ENCODE results near the gene NLGN4X.

Gene NLGN4X

DNA sequence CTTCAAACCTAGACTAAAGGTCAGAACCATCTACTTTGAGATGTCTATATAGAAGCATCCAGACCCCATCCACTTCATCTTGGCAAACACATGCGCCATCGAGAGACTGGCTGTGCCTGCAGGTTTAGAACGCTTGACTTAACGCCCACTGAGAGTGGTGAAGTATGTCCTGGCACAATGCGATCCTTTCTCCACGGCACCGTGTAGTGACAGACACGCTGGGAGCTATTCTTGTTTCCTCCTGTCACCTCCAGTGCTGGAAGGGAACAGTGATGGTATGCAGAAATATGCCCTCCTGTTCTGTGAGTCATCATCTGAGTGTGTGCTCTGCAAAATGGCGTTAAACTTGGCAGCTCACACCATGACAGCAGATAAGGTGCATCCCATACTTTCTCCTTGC, 330.2 kb downstream of the NLGN4X start:
- DNase-seq (ENCODE audit: low spot score in 2 of 2), result no peak
- Mint-ChIP-seq H3K27ac (no peak overlapping the region), H3K4me3 (no peak overlapping the region), H3K9me3 (peaks cover 3% of the 10 kb centered on the region), H3K4me1 (no peaks in the 10 kb centered on the region), H3K36me3 (no peaks in the 10 kb centered on the region)
- ATAC-seq, result no peak

DNA sequence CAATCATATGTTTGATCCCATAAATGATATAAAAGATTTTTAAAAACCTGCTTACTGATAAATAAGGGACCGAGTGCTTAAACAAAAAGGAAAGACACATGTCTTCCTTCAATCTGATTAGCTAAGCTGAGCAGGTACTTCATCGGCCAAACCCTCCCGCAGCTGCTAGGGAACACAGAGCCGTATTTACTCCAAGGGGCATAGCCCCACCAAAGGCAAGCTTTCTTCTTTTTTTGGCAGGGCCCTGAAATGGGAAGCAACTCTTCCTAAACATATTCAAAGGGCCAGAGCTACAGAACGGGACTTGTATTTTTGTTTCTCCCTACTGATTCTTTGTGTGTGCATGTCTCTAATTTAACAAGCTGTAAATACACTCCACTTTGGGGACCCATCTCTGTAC, 337.3 kb downstream of the NLGN4X start:
- no peaks in the 10 kb centered on the region for H3K4me1 Mint-ChIP-seq
- DNase-seq (ENCODE audit: low spot score in 2 of 2), result no peak
- H3K9me3 Mint-ChIP-seq, result no peaks in the 10 kb centered on the region
- H3K36me3 Mint-ChIP-seq, result no peaks in the 10 kb centered on the region
- H3K4me3 Mint-ChIP-seq, result no peak overlapping the region
- no peak overlapping the region for H3K27ac Mint-ChIP-seq
- no peak for ATAC-seq

DNA sequence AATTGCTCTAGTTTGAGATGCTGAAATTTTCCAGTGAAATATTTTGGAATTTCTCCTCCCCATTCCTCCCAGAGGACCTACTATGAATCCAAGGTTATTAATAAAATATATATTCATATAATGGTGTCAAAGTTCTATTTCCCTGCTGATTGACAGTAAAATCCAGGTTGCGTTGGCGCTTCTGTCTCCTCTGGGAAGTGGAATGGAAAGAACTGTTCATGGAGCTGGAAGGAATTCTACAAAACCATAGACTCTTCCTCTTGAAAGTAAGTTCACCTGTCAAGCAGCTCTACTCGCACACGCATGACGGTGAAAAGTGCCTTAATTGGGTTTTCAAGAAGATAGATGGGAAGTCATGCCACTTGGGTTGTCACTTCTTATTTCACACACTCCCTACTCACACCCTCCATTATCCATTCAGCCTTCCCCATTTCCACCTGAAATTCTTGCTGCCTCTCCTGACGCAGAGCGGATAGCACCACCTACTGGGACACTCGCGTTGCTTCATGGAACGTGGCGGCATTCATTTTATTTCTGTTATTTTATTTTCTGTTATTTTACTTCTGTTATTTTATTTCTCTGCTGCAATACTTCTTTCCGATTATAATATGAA, 351.6 kb downstream of the NLGN4X start:
- no peaks in the 10 kb centered on the region for H3K4me1 Mint-ChIP-seq
- no peak overlapping the region for H3K27ac Mint-ChIP-seq
- no peak for DNase-seq (ENCODE audit: low spot score in 2 of 2)
- H3K4me3 Mint-ChIP-seq, result no peak overlapping the region
- no peak for ATAC-seq
- H3K9me3 Mint-ChIP-seq, result no peaks in the 10 kb centered on the region
- H3K36me3 Mint-ChIP-seq, result no peaks in the 10 kb centered on the region

DNA sequence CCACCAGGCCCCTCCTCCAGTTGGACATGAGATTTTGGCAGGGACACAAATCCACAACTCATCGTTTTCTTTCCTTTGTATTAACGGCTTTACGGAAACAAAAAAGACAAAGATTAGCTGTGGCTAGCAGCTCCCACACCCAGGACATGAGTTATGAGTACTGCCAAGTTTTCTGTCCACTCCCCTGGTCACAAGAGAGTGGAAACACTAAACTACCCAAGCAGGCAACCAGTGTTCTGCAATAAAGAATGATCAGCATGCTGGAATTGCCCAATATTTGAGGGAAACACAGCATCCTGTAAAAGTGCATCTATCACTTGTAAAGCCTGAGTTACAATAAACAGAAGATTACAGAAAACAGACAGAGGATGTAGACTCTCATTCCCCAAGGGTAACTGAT, 358.4 kb downstream of the NLGN4X start:
- no peak for DNase-seq (ENCODE audit: low spot score in 2 of 2)
- ATAC-seq, result no peak
- Mint-ChIP-seq H3K4me1 (no peaks in the 10 kb centered on the region), H3K9me3 (no peaks in the 10 kb centered on the region), H3K27ac (no peak overlapping the region), H3K4me3 (no peak overlapping the region), H3K36me3 (no peaks in the 10 kb centered on the region)

DNA sequence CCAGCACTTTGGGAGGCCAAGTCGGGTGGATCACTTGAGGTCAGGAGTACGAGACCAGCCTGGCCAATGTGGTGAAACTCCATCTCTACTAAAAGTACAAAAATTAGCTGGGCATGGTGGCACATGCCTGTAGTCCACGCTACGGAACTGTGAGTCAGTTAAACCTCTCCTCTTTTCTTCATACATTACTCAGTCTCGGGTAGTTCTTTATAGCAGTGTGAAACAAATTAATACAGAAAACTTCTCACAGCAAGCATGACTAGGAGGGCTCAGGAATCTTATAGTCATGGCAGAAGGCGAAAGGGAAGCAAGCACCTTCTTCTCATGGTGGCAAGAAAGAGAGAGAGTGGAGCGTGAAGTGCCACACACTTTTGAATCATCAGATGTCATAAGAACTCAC, 358.9 kb downstream of the NLGN4X start:
- Mint-ChIP-seq H3K4me3 (no peak overlapping the region), H3K27ac (no peak overlapping the region), H3K9me3 (no peaks in the 10 kb centered on the region), H3K36me3 (no peaks in the 10 kb centered on the region), H3K4me1 (no peaks in the 10 kb centered on the region)
- ATAC-seq (no peak), DNase-seq (ENCODE audit: low spot score in 2 of 2) (no peak)

DNA sequence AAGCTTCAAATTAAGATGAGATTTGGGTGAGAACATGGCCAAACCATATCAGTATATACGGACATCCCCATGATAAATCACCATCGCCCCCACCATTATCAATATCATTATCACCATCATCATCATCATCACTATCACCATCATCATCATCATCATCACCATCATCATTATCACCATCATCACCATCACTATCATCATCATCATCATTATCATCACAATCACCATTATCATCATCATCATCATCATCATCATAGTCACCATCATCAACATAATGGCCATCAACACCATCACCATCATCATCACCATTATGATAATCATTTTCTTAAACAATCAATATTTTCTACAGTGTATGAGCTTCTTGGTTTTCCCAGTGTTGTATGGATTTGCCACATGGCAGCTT, 360.9 kb downstream of the NLGN4X start:
- no peak for DNase-seq (ENCODE audit: low spot score in 2 of 2)
- peaks cover 3% of the 10 kb centered on the region for H3K9me3 Mint-ChIP-seq
- no peaks in the 10 kb centered on the region for H3K4me1 Mint-ChIP-seq
- H3K27ac Mint-ChIP-seq, result no peak overlapping the region
- no peaks in the 10 kb centered on the region for H3K36me3 Mint-ChIP-seq
- no peak for ATAC-seq
- no peak overlapping the region for H3K4me3 Mint-ChIP-seq

DNA sequence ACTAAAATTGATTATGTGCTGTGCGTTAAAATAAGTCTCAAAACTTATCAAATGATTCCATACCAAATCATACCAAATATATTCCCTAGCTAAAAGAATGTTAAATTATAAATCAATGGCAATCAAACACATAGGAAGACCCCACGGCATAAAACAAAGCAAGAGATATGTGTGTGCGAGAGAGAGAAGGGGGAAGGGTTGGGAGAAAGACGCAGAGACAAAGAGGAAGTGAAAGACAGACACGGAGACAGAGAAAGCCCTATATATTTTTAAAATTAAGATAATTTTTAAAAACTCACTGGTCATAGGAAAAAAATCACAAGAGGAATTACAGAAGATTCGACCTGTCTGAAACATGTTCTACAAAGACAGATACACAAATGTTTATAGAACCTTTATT, 371.4 kb downstream of the NLGN4X start:
- ATAC-seq, result no peak
- no peak overlapping the region for H3K4me3 Mint-ChIP-seq
- DNase-seq (ENCODE audit: low spot score in 2 of 2), result no peak
- peaks cover 3% of the 10 kb centered on the region for H3K9me3 Mint-ChIP-seq
- no peaks in the 10 kb centered on the region for H3K36me3 Mint-ChIP-seq
- H3K27ac Mint-ChIP-seq, result no peak overlapping the region
- H3K4me1 Mint-ChIP-seq, result no peaks in the 10 kb centered on the region

DNA sequence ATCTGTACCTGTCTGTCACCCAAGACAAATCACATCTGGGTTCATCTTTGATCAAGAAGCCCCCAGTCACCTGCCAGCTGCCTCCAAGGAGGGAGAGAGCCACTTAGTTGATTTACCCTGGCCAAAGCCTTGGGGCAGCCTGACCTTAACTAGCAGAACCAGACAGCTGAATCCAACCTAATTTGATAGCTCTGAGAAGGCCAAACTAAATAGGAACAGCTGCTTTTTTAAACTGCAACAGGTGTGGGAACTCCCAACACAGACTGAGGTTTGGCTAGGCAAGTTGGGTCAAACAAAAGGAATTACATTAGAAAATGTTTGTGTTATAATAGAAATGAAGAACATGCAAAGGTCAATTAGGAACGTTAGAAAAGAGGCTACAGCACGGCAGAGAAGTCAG, 375.7 kb downstream of the NLGN4X start:
- H3K4me3 Mint-ChIP-seq, result no peak overlapping the region
- H3K27ac Mint-ChIP-seq, result no peak overlapping the region
- no peaks in the 10 kb centered on the region for H3K36me3 Mint-ChIP-seq
- no peak for ATAC-seq
- no peak for DNase-seq (ENCODE audit: low spot score in 2 of 2)
- H3K4me1 Mint-ChIP-seq, result no peaks in the 10 kb centered on the region
- peaks cover 3% of the 10 kb centered on the region for H3K9me3 Mint-ChIP-seq

DNA sequence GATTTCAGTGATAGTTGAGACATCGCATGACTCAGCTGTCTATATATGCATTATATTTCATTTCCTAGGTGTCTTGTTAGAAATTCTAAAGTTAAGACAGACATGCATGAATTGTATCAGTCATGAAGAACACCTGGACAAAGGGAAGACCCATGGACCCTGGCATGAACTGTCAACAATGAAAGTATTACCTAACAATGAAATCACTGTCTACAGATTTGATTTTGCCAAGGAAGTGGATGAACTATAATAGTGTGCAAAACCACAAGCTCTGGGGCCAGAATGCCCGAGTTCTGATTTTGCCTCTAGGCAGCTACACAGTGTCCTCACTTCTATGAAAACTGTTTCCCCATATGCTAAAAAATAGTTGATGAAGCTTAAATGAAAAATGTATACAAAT, 386.1 kb downstream of the NLGN4X start:
- H3K4me3 Mint-ChIP-seq, result no peak overlapping the region
- H3K27ac Mint-ChIP-seq, result no peak overlapping the region
- H3K4me1 Mint-ChIP-seq, result no peaks in the 10 kb centered on the region
- peaks cover 6% of the 10 kb centered on the region for H3K9me3 Mint-ChIP-seq
- DNase-seq (ENCODE audit: low spot score in 2 of 2) (no peak), ATAC-seq (no peak)
- H3K36me3 Mint-ChIP-seq, result no peaks in the 10 kb centered on the region
